ENCODE measurements around the gene COL20A1. TPM values are rescaled to one million over a fixed set of nuclear protein-coding genes. Genes with fewer than 3 reads are reported as not detected.
A peak's percentile ranks its signal among the peaks of the same experiment; 100 is the strongest.

Gene COL20A1
- total RNA-seq, 2 experiments from 2014 or later = not detected

DNA sequence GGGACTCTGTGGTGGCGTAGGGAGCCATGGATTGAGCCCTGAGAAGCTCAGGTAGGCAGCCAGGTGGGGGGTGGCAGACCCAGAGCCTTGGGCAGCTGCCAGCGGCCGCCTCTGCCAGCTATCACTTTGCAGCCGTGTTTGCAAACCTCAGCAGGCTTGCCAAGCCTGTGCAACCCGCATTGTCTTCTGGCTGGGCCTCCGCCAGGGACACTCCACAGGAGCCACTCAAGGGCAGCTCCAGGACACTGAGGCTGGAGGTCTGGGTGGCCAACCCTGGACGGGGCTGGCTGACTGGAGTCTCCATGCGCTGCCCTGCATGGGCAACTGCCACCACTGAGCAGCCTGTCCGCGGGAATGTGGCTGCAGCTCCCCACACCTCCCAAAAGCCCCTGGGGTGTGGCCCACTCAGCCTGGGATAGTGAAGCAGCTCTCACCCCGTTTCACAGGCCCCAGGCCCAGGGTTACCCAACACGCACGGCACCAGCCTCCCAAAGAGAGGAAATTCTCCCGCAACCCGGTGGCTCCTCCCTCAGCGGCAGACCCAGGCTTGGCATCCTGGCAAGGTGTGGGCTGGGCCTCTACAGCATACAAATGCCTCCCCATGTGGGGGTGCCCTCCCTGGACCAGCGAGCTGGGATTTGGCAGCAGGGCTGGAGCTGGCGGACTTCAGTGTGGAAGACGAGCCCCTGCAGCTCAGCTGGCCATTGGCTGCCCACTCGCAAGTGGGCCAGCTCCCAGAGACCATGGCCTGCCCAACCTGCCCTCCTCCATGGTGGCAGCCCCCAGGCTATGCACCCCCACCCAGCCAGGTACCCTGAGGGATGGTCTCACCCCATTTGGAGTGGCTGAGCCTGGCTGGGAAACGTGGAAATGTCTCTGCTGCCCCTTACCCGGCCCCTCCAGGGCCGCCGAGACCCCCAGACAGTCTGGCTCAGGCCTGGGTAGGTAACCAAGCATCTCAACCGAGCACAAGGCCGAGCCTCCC is 65.2 kb downstream of the COL20A1 start:
- no peak overlapping the region for H3K27ac Mint-ChIP-seq
- H3K36me3 Mint-ChIP-seq (ENCODE audit: low read depth) = no peaks in the 10 kb centered on the region
- ATAC-seq (no peak), DNase-seq (no peak)
- no peak overlapping the region for H3K4me3 Mint-ChIP-seq
- H3K27me3 Mint-ChIP-seq (ENCODE audit: low read depth) = peaks cover 12% of the 10 kb centered on the region
- CTCF ChIA-PET = no interaction called here
- no peaks in the 10 kb centered on the region for H3K9me3 Mint-ChIP-seq (ENCODE audit: insufficient read depth)
- no peaks in the 10 kb centered on the region for H3K4me1 Mint-ChIP-seq (ENCODE audit: low read depth)
- POLR2A ChIA-PET = no interaction called here

DNA sequence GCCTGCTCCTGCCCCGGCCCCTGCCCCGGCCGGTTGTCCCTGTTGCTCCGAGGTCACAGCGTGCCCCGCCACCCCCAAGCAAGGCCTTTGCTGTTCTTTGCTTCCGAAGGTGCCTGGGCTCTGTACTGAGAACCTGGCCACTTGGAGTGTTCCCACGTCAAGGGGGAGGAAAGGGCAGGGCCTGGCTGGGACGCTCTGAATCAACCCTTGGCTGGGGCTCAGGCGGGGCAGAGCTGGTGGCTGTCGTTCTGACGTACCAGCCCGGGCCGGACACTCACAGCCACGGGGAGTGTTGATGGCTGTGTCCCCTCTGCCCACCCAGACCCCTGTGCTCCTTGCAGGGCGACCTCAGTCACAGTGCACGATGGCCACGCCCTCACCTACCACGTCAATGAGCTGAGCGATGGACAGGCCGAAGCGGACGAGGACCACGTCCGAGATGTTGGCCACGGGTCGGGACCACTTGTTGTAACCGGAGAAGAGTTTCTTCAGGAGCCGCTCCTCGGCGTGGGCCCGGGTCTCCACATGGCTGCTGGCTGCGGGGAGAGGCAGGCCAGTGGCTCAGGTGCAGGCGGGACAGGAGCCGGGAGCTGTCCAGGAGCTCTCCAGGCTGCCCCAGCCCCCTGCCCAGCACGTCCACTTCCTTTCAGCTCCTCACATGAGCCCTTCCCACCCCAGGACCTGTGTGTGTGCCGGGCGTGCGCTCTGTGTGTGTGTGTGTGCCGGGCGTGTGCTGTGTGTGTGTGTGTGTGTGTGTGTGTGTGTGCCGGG is 66.4 kb downstream of the COL20A1 start:
- Mint-ChIP-seq H3K27me3 (ENCODE audit: low read depth) (peaks cover 12% of the 10 kb centered on the region), H3K27ac (no peak overlapping the region), H3K4me1 (ENCODE audit: low read depth) (no peaks in the 10 kb centered on the region), H3K36me3 (ENCODE audit: low read depth) (no peaks in the 10 kb centered on the region), H3K4me3 (no peak overlapping the region), H3K9me3 (ENCODE audit: insufficient read depth) (no peaks in the 10 kb centered on the region)
- CTCF ChIA-PET = no interaction called here
- ATAC-seq = no peak
- POLR2A ChIA-PET = no interaction called here
- no peak for DNase-seq

DNA sequence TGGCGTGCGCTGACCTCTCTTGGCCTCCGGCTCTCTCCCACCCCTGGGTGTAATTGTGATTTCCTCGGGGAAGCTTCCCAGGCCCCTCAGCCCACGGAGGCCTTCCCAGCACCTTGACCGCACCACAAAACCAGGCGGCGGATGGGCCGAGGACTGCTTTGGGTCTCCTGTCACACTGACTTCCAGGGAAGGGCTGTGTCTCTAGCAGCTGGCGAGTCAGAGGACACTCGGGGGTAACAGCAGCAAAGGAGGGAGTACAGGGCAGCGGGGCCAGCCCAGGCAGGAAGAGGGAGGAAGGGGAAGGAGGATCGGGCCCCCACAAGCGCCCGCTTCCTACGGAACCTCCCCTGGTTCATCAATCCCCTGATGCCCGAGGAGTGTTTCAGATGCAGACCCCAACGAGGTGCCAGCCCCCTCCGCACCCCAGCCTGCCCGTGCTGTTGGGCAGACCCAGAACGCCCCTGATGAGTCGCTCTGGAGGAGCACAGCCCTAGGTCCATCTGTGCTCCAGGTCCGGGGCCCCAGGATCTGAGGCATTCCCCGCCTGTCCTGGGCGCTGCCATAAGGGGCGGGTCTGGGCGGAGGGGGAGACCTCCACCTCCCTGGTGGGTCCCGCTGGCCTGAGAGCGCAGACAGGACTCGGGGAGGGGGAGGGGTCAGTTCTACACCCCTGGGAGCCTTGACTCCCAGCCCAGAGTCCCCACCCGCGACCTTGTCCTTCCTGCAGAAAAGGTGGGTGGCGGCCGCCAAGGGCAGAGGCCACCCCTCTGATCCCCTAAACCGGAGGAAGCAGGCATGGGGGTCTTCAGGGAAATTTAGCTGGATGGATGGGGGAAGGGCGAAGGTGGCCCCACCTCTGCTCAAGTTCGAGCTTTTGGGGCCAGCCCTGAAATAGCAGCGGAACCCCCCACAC is 67.2 kb downstream of the COL20A1 start:
- Mint-ChIP-seq H3K27ac (no peak overlapping the region), H3K4me3 (no peak overlapping the region), H3K27me3 (ENCODE audit: low read depth) (peaks cover 12% of the 10 kb centered on the region), H3K9me3 (ENCODE audit: insufficient read depth) (no peaks in the 10 kb centered on the region), H3K4me1 (ENCODE audit: low read depth) (no peaks in the 10 kb centered on the region), H3K36me3 (ENCODE audit: low read depth) (no peaks in the 10 kb centered on the region)
- ATAC-seq = no peak
- CTCF ChIA-PET = no interaction called here
- DNase-seq = no peak
- POLR2A ChIA-PET = no interaction called here

DNA sequence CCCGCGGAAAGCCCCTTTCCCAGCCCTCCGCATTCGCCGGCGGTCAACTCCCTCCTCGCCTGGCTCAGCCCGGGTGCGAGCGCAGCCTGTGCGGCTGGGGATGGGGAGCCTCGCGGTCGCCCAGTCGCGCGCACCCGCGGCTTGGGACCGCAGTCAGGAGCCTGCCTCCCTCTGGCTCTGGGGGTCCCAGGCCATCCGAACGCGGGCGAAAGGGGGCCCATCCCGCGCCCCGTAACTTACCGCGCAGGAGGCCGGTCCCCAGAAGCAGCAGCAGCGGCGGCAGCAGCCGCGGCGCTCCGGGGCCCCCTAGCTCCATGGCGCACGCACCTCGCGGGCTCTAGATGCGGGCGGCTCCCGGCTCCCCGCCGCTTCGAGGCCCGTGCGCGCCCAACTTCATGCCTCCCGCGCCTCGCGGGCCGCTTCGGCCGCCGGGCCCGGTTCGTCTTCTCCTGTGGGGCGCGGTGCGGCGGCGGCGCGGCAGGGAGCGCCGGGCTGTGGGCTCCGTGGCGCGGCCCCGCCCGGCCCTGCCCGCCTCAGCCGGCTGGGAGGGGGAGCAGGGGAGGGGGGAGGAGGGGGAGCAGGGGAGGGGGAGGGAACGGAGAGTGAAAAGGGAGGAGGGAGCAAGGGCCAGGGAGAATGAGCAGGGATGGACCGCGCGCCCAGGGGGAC is 68.0 kb downstream of the COL20A1 start, which contains the start of gene CHRNA4:
TSS of gene CHRNA4 (minus strand) at position 500 of the 669 bp plus-strand sequence. CDS start at position 316, 184 bp downstream.
- Mint-ChIP-seq H3K9me3 (ENCODE audit: insufficient read depth) (no peaks in the 10 kb centered on the region), H3K36me3 (ENCODE audit: low read depth) (no peaks in the 10 kb centered on the region), H3K4me3 (no peak within 1 kb of the TSS), H3K4me1 (ENCODE audit: low read depth) (no peaks in the 10 kb centered on the region), H3K27me3 (ENCODE audit: low read depth) (peaks cover 12% of the 10 kb centered on the region), H3K27ac (no peak within 1 kb of the TSS)
- no peak for DNase-seq
- ChIA-PET CTCF (no interaction called here), POLR2A (no interaction called here)
- peak; percentile 40 for ATAC-seq

DNA sequence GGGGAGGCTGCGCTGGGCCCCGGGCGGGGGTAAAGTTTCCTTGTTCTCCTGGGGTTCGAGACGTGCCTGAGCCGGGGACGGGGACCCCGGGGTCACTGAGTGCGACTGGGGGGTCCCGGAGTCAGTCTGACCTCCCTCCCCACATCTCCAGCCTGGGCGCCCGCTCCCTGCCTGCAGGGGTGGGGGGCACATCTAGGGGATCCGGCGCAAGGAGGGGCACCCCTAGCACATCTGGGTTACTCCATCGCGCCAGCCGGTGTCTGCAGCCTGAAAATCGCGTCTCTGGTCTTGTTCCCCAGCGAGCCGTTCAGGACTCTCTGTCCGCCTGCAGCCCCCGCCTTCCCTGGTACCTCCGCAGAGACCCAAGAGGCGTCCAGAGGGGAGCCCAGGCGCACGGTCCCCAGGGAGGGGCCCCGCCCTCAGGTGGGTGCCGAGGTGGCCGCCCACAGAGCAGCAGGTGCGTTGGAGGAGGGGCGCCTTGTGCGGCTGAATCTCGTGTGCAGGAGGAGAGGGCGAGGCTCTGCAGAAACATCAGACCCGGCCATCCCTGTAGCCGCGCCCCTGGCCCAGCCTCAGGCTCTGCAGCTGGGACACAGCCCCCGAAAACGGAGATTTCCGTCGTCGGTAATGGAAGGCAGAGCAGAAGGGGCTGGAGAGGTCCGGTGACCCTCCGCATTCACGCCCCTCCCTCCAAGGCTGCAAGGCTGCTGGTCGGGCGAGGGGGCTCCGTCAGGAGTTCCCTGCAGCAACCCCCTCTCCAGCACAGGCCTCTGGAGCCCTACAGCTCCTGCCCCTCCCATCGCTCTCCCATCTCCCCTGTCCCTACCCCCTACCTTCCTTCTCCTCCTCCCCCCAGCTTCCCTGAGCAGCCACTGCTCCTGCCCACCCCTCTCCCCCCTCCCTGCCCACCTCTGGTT is 68.8 kb downstream of the COL20A1 start:
- H3K27me3 Mint-ChIP-seq (ENCODE audit: low read depth) = peaks cover 12% of the 10 kb centered on the region
- no peaks in the 10 kb centered on the region for H3K36me3 Mint-ChIP-seq (ENCODE audit: low read depth)
- POLR2A ChIA-PET = no interaction called here
- DNase-seq (no peak), ATAC-seq (peak; percentile 34)
- no peak overlapping the region for H3K4me3 Mint-ChIP-seq
- CTCF ChIA-PET = no interaction called here
- H3K9me3 Mint-ChIP-seq (ENCODE audit: insufficient read depth) = no peaks in the 10 kb centered on the region
- H3K27ac Mint-ChIP-seq = no peak overlapping the region
- H3K4me1 Mint-ChIP-seq (ENCODE audit: low read depth) = no peaks in the 10 kb centered on the region

DNA sequence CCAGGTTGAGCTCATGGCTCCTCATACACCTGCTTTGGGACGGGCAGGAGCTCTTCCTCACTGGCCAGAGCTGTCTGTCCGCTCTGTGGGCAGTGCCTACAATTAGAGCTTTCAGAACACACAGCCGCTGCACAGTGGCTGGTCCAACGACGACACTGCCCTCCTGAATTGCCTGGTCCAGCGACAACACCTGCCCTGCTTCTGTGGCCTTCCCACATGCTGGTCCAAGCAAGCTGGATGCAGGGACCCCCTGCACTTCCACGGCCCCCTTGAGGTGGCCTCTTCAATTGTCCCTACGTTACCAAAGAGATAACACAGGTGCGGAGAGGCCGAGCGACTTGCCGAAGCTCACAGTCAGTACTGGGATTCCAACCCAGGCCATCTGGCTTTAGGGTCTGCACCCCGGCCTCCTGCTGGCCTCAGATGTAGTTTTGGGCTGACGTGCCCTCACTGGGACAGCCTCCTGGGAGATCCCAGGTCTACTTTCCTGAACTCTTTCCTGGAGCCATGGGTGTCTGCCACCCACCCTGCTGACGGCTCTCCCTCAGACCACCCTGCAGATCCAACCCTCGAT is 69.5 kb downstream of the COL20A1 start:
- DNase-seq (no peak), ATAC-seq (no peak)
- Mint-ChIP-seq H3K27me3 (ENCODE audit: low read depth) (peaks cover 12% of the 10 kb centered on the region), H3K4me3 (no peak overlapping the region), H3K9me3 (ENCODE audit: insufficient read depth) (no peaks in the 10 kb centered on the region), H3K27ac (no peak overlapping the region), H3K4me1 (ENCODE audit: low read depth) (no peaks in the 10 kb centered on the region), H3K36me3 (ENCODE audit: low read depth) (no peaks in the 10 kb centered on the region)
- POLR2A ChIA-PET = no interaction called here
- CTCF ChIA-PET = no interaction called here

DNA sequence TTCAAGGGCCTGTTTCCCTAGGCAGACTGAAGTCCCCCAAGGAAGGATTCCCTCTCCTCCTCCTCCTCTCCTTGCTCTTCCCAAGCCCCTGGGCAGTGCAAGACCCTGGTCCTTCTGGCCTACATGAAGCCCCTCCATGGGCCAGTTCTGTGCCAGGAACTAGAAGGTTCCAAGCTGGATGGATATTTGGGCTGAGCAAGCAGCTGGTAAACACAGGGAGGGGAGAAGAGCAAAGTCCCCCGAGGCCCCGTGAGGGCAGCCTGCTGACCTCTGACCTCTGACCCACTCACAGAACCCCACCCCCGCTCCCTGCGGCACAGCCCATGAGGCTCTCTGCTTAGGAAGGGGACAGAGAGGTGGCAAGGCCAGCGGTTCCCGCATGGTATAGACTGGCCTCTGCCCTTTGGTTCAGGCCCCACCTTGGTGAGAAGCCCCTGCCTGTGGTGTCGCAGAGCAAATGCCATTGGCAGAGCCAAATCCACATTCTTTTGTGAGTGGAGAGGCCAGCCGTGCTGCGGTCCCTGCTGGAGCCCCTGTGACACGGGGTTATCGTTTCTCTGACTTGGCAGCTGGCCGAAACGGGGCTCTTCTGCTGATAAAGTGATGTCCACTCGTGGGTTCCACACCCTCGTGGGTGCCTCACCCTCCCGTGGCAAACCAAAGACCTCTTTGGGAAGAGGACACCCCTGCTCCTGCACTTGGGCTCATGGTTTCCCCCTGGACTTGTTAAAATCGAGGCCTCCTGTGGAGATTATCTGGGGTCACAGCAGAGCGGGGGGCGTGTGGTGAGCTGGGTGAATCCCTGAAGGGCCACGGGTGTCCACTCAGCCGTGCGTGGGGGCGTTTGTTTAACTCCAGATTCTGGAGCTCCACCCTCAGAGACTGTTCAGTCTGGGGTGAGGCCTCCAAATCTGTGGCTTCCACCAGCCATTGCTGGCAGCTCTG is 70.3 kb downstream of the COL20A1 start:
- Mint-ChIP-seq H3K4me1 (ENCODE audit: low read depth) (no peaks in the 10 kb centered on the region), H3K27me3 (ENCODE audit: low read depth) (peaks cover 12% of the 10 kb centered on the region), H3K4me3 (no peak overlapping the region), H3K9me3 (ENCODE audit: insufficient read depth) (no peaks in the 10 kb centered on the region), H3K27ac (no peak overlapping the region), H3K36me3 (ENCODE audit: low read depth) (no peaks in the 10 kb centered on the region)
- CTCF ChIA-PET = no interaction called here
- no peak for DNase-seq
- ATAC-seq = no peak
- POLR2A ChIA-PET = no interaction called here

DNA sequence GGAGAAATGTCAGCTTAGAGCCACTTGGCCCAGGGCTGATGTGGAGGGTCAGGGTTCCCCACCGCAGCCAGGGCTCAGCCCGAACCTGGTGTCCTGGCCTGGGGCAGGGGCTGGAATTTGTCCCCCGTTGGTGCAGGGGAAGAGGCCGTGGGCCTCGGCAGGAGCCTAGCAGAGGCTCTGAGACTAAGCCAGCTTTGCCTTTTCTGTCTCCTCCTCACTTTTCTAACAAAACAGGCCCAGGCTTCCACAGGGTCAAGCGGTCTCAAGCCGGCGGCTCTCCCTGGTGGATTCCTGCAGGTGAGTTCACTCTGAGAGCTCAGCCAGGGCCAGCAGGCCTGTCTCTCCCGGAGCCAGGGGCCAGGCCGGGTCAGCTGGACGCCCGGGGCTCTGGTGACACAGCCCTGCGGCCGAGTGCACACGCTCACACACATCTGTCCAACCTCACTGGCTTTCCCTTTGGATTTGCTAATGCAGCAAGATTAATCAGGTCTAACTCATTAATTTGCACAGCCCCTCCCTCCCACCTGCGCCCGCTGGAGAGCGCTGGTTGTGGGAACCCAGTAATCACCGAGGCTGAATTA is 71.1 kb downstream of the COL20A1 start:
- DNase-seq (no peak), ATAC-seq (no peak)
- no peak overlapping the region for H3K27ac Mint-ChIP-seq
- no peak overlapping the region for H3K4me3 Mint-ChIP-seq
- no peaks in the 10 kb centered on the region for H3K36me3 Mint-ChIP-seq (ENCODE audit: low read depth)
- H3K4me1 Mint-ChIP-seq (ENCODE audit: low read depth) = no peaks in the 10 kb centered on the region
- H3K9me3 Mint-ChIP-seq (ENCODE audit: insufficient read depth) = no peaks in the 10 kb centered on the region
- H3K27me3 Mint-ChIP-seq (ENCODE audit: low read depth) = peaks cover 12% of the 10 kb centered on the region
- CTCF ChIA-PET = no interaction called here
- POLR2A ChIA-PET = interaction anchor here (0.6 kb wide), 1 partner anchor 132 kb away, joined by 3 read pairs; no protein-coding TSS in a partner anchor

DNA sequence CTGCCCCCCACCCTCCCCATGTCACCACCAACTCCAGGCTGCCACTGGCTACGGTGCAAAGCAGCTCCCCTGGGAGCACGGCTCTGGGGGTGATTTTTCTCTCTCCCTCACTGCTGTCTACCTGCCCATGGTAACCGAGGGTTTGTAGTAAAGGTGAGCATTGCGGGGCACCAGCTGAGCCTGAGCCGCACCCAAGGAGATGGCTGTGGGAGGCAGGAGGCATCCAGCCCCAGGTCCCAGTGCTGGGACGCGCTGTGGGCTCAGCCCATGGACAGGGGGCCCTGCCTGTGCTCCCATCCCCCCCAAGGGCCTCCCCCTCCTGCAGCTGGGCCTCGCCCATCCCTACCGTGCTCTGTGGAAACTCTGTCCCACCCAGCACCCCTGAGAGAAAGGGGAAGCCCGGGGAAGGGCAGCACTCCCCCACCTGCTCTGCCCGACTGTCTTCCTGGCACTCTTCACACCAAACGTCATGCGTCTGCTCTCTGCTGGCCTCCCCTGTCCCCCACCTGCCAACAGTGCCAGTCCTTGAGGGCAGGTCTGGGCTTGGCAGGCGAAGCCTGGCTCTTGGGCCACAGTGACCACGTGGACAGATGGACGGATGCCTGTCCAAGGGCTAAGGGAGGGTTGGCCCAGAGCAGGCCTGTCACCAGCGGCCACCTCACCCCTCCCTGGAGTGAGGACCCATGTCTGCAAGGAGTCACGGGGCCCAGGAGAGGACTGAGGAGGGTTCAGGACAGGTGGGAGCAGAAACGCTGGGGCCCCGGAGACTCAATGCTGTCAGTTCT is 72.0 kb downstream of the COL20A1 start:
- no peak for ATAC-seq
- Mint-ChIP-seq H3K4me1 (ENCODE audit: low read depth) (no peaks in the 10 kb centered on the region), H3K27ac (no peak overlapping the region), H3K36me3 (ENCODE audit: low read depth) (no peaks in the 10 kb centered on the region), H3K27me3 (ENCODE audit: low read depth) (peaks cover 8% of the 10 kb centered on the region), H3K9me3 (ENCODE audit: insufficient read depth) (no peaks in the 10 kb centered on the region), H3K4me3 (no peak overlapping the region)
- ChIA-PET CTCF (no interaction called here), POLR2A (no interaction called here)
- no peak for DNase-seq
